ENCODE measurements around the gene THUMPD3. TPM values are rescaled to one million over a fixed set of nuclear protein-coding genes. Genes with fewer than 3 reads are reported as not detected.

Gene THUMPD3
- total and polyA plus RNA-seq, 9 of the 15 experiments (the other 6 are each of a cell fraction or from before 2014, with no cell fraction given), result 58.3 to 132 (median 113) TPM

- POLR2A ChIA-PET, result interaction anchor here (0.7 to 1.2 kb wide), 3 partner anchors 8 to 17 kb away, joined by 3 to 5 read pairs (median 4); no protein-coding TSS in a partner anchor
- Histone ChIP-seq H4K20me1 (replicated peaks; ENCODE audit: control insufficient read depth, insufficient read depth, low read length) (no peaks in the 10 kb centered on the region), H3K36me3 (ENCODE audit: control insufficient read depth, insufficient read depth, low read length) (no peaks in the 10 kb centered on the region), H3K9ac (ENCODE audit: insufficient read depth in 1 of 2, low read depth in 2 of 2, low read length in 2 of 2) (no peak overlapping the region), H3K27ac (ENCODE audit: extremely low read depth, low read depth, low read length) (no peak overlapping the region), H3K4me2 (ENCODE audit: insufficient read depth, low read length) (no peak overlapping the region), H3K4me3 (no peak overlapping the region), H3K79me2 (ENCODE audit: control insufficient read depth, insufficient read depth, low read length) (no peaks in the 10 kb centered on the region), H3K4me1 (replicated peaks in 1 of 2; ENCODE audit: control insufficient read depth in 2 of 2, insufficient read depth in 2 of 2, low read length in 2 of 2) (no peaks in the 10 kb centered on the region), H3K9me3 (replicated peaks; ENCODE audit: control insufficient read depth, insufficient read depth, low read depth, low read length) (no peaks in the 10 kb centered on the region), H3K9me1 (ENCODE audit: control insufficient read depth, insufficient read depth, low read length) (no peaks in the 10 kb centered on the region), H3K27me3 (ENCODE audit: control insufficient read depth in 2 of 2, insufficient read depth in 2 of 2, low read length in 2 of 2) (peaks cover 5 to 11% of the 10 kb centered on the region in 2 experiments; a peak in 2 of 5 replicates), H2AFZ (ENCODE audit: low read depth, low read length) (no peak overlapping the region)
- no peak for DNase-seq (ENCODE audit: extremely low read depth in 1 of 4, low spot score in 3 of 4)
- TF ChIP-seq BMI1 (IDR thresholded peaks at IDR 0.05; ENCODE audit: low read length) (no peak), ZNF165 (CRISPR knock-in tag; IDR thresholded peaks at IDR 0.05; ENCODE audit: borderline replicate concordance) (no peak), GABPB1 (CRISPR knock-in tag; IDR thresholded peaks at IDR 0.05) (no peak), CBFB (CRISPR knock-in tag; IDR thresholded peaks at IDR 0.05) (no peak), NR2F6 (CRISPR knock-in tag; IDR thresholded peaks at IDR 0.05) (no peak), ATF3 (IDR thresholded peaks at IDR 0.05) (no peak), ATF3 (CRISPR knock-in tag; conservative IDR thresholded peaks at IDR 0.05) (no peak), NFATC3 (IDR thresholded peaks at IDR 0.05) (no peak)
- TF ChIP-seq, protein P1, sequence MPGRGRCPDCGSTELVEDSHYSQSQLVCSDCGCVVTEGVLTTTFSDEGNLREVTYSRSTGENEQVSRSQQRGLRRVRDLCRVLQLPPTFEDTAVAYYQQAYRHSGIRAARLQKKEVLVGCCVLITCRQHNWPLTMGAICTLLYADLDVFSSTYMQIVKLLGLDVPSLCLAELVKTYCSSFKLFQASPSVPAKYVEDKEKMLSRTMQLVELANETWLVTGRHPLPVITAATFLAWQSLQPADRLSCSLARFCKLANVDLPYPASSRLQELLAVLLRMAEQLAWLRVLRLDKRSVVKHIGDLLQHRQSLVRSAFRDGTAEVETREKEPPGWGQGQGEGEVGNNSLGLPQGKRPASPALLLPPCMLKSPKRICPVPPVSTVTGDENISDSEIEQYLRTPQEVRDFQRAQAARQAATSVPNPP (IDR thresholded peaks at IDR 0.05; ENCODE audit: borderline replicate concordance, insufficient read depth, insufficient read length), result no peak
- TF ChIP-seq, protein P2, sequence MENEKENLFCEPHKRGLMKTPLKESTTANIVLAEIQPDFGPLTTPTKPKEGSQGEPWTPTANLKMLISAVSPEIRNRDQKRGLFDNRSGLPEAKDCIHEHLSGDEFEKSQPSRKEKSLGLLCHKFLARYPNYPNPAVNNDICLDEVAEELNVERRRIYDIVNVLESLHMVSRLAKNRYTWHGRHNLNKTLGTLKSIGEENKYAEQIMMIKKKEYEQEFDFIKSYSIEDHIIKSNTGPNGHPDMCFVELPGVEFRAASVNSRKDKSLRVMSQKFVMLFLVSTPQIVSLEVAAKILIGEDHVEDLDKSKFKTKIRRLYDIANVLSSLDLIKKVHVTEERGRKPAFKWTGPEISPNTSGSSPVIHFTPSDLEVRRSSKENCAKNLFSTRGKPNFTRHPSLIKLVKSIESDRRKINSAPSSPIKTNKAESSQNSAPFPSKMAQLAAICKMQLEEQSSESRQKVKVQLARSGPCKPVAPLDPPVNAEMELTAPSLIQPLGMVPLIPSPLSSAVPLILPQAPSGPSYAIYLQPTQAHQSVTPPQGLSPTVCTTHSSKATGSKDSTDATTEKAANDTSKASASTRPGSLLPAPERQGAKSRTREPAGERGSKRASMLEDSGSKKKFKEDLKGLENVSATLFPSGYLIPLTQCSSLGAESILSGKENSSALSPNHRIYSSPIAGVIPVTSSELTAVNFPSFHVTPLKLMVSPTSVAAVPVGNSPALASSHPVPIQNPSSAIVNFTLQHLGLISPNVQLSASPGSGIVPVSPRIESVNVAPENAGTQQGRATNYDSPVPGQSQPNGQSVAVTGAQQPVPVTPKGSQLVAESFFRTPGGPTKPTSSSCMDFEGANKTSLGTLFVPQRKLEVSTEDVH (IDR thresholded peaks at IDR 0.05; ENCODE audit: low read depth, partially characterized antibody), result no peak
- no TSS peak for BruUV-seq (replicated peaks)
- intact Hi-C loops (cut with micrococcal nuclease), result no loop called here
- in situ Hi-C loops (cut with MboI), result no loop called here
- CTCF ChIA-PET (ENCODE audit: low intra/inter-chr PET ratio), result no interaction called here
- no peak for ATAC-seq
- WGBS (ENCODE audit: insufficient coverage, low coverage, missing lambda C conversion rate), result 0% methylated on average over 7 of the region's 7 CpGs
- no peak for FAIRE-seq
Measured at GRCh38 chr3:9330166-9330703, 32.6 kb upstream of the THUMPD3 start.
